ENCODE measurements around the gene WDR4.
"Not testable (repeated sequence)": the region's sequence is repeated elsewhere in the genome, so short reads cannot be mapped to it uniquely, and the experiment has no call there.

WDR4 gene

DNA sequence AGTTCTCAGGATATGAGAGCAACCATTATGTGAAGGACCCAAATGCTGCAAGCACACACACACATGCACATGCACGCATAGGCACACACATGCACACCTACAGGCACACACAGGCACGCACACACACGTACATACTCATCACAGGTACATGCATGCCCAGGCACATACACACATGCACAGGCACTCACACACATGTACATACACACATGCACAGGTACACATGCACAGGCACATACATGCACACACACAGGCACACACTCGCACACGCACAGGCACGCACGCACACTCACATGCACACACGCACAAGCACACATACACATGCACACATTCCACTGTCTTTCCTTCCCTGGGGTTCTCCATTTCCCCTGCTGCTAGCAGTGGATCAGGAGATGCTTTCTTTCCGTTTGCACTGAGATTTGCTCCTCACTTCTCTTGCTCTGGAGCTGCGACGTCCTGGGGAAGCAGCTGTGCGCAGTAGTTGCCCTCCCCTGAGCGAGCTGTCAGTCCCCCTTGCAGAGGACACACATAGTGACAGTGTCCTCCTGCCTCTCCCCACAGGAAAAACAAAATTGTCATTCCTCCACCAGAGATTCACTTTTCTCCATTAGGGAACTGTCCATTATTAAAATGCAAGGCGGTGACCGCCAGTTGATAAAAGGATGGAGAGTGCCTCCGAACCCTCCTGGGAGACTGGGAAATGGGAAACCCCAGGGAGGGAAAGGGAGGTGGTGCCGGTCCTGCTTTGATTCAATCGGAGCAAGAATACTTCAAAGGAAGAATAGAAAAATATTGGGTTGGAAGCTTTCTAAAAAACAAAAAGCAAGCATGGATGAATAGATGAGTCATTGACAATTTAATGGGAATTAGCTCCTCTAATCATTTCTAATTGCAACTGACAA is 69.5 kb downstream of the WDR4 start:
- DNase-seq = peak; percentile 22

DNA sequence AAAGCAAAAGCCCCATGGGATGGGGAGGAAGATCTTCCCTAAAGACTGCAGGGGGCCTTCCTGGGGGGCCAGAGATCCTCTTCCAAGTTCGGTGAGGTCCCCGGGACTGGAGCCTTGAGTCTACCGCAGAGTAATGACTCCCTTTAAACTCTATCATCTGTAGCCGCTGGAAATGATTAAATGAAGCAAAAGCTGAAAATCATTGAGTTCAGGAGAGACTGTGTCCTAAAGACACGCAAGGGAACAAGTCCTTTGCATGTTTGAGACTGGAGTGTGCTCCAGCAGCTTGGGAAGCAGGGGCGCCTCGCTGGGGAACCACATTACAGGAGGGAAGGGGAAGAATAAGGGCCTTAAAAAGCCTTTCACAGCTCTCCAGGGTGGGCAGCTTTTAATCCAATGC is 70.2 kb downstream of the WDR4 start:
- DNase-seq = peak; percentile 13

DNA sequence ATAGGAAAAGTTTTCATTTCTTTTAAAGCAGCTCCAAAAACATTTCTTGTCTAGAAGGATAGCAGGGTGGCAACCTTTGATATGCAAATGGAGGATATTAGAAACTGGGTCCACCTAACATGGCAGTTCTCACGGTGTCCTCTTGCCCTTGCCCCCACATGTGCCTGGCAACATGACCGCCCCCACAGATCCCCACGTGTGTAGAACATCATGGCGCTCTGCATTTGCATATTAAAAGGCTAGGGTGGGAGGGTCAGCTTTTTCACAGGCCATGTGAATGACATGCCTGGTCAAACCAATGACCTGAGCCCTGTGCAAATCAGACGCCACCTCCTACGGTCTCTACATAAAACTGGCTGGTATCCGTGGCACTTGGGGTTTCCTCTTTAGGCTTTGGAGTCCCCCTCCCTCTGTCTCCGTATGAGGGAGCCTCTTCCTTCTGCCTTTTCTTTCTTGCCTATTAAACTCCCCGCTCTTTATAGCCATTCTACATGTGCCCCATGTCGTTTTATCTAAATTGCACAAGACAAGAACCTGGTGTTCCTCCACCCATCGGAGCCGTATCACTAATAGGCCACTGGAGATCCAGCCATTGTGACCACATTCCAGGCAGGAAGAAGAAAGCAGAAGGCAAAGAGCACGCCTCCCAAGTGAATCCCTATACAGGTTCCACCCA is 71.3 kb downstream of the WDR4 start:
- peak; percentile 32 for DNase-seq

DNA sequence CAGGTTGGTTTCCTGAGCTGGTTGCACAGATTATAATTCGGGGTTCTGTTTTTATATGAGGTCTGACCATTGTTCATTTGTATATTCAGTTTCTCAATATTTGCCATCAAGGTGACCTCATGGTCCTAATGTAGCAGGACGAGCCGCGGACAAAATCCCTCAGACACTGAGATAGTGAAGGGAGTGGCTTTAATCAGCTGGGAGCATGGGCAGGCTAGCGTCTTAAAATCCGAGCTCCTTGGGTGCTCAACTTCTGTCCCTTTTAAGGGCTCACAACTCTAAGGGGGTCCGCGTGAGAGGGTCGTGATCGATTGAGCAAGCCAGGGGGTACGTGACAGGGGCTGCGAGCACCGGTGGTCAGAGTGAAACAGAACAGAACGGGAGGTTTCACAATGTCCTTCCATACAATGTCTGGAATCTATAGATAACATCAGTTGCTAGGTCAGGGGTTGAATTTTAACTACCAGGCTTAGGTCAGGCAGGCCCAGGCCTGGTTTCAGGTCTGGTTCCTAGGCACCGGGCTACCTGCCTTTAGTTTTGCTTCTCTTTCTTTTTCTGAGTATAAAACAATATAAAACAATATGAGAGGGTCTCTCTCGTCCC is 71.9 kb downstream of the WDR4 start:
- DNase-seq = peak; percentile 28

DNA sequence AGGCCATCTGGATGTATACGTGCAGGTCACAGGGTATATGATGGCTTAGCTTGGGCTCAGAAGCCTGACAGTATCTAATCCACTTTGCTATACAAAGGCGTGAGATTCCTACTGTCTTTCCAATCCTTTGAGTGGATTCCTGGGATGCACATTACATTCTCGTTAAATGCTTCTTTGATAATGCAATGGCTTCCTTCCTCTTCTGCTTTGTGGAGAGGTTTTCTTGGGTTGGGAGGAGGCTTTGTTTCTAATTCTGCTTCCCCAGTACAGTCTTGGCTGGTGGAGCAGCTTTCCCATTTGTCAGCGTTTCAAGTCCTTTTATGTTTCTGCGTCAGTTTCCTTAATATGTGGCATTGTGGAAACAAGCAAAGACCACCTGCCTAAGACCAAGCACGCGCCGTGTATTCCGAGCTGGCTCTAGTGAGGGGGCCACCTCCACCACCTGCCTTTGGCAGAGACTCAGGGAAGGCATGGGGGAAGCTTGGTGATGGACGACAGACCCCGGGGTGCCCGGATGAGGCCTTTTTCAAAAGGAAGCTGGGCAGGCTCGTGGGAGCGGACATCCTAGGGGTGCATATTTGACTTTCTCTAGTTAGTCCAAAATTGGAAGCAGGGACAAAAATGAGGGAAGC is 72.7 kb downstream of the WDR4 start:
- peak; percentile 29 for DNase-seq

DNA sequence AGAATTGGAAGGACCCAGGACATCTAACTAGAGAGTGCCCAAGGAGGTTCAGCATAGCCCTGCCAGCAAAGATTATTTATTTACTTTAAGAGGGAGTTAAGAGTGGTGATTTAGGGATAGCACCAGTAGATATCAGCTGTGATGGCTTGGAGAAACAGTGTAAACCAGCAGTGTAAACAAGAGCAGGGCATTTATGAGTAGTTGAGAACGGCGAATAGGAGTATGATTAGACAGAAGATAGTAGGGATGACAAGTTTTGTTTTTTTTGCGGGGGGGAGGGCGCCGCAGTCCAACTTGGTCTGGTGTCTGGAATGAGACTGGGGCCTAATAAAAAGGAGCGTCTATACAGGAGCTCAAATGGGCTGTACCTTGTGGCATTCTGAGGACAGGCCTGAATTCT is 77.7 kb downstream of the WDR4 start:
- DNase-seq = not testable (repeated sequence)

DNA sequence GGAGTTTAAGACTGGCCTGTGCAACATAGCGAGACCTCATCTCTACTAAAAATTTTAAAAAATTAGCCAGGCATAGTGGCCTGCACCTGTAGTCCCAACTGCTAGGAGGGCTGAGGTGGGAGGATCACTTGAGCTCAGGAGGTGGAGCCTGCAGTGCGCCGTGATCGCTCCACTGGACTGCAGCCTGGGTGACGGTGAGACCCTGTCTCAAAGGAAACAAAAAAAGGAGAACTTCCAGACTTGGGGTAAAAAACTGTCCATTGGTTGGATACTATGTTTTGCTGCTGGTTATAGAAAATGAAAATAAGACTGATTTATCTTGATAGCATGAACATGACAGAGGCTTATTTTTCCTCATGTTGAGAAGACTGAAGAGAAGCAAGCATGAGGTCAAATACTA is 79.4 kb downstream of the WDR4 start:
- peak; percentile 28 for DNase-seq

DNA sequence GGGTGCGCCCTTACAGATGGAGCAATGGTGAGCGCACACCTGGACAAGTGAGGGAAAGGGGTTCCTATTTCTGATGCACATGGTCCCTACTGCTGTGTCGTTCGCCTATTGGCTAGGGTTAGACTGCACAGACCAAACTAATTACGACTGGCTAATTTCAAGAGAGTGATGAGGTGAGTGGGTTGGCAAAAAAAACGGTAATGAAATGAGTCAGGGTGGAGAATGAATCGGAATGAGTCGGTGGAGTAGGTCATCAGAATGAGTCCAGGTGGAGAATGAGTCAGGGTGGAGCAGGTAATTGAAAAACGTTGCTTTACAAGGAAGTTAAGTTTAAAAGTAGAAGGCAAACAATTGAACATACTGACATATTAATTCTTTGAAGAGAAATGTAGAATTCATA is 79.8 kb downstream of the WDR4 start:
- peak; percentile 41 for DNase-seq

All from activated CD8-positive, alpha-beta memory T cell treated with anti-CD3 and anti-CD28 coated beads, Interleukin-2, amount 50 U/mL, for 48 hours (primary cell).